Measurements from ENCODE around the gene KRTAP10-9. TPM values are rescaled to one million over a fixed set of nuclear protein-coding genes. Genes with fewer than 3 reads are reported as not detected.

Gene KRTAP10-9
- total and polyA plus RNA-seq, 10 donors, result not detected

DNA sequence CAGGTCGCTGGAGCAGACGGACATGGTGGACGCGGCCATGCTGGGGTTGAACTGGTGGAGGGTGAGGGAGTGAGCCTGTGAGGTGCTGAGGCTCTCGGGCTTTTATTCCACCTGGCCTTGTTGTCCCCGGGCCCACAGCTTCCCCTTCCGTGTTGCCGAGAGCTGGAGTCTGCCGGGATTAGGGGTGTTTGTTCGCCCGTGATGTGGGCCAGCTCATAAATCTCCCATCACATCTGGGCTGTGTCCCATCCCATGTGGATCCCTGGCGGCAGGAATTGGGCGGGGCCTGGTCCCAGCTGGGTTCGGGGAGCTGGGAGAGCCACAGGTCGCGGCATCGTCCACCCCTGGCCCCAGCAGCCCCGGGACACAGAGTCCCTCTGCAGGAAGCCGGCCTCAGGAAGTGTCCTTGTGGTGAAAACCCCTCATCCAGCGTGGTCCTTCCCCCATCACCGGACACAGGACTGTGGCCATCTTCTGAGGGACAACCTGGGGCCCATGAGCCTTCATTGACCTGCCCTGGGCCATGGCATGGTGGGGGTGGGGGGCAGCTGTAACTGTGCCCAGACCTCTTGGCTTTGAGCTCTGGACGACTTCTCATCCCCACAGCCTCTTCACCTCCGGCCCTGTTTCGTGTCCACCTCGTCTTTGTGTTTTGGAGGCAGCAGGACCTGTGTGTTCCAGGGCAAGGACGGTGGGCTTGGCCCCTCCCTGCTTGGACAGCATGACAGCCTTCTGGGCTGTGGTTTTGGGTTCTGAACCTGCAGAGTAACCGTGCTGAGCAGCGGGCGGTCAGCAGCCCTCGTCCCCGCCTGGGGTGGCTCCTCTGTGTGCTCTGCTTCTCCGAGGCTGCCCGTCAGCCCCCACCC is 34.2 kb upstream of the KRTAP10-9 start, which contains the start of gene KRTAP10-6:
TSS of gene KRTAP10-6 (minus strand) at position 60 of the 866 bp plus-strand sequence. CDS start at position 39, 21 bp downstream.
- Histone ChIP-seq H3K9me3 (no peaks in the 10 kb centered on the region), H3K4me3 (no peak within 1 kb of the TSS), H3K27ac (no peak within 1 kb of the TSS), H3K27me3 (replicated peaks in 1 of 7) (peaks cover 0 to 39% (median 12%) of the 10 kb centered on the region in 7 donors), H3K4me1 (no peaks in the 10 kb centered on the region), H3K36me3 (no peaks in the 10 kb centered on the region)
- 57 to 70% (median 61%) methylated on average over 18 to 33 of the region's 33 CpGs for WGBS, 5 donors
- TF ChIP-seq, protein P1, sequence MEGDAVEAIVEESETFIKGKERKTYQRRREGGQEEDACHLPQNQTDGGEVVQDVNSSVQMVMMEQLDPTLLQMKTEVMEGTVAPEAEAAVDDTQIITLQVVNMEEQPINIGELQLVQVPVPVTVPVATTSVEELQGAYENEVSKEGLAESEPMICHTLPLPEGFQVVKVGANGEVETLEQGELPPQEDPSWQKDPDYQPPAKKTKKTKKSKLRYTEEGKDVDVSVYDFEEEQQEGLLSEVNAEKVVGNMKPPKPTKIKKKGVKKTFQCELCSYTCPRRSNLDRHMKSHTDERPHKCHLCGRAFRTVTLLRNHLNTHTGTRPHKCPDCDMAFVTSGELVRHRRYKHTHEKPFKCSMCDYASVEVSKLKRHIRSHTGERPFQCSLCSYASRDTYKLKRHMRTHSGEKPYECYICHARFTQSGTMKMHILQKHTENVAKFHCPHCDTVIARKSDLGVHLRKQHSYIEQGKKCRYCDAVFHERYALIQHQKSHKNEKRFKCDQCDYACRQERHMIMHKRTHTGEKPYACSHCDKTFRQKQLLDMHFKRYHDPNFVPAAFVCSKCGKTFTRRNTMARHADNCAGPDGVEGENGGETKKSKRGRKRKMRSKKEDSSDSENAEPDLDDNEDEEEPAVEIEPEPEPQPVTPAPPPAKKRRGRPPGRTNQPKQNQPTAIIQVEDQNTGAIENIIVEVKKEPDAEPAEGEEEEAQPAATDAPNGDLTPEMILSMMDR (IDR thresholded peaks at IDR 0.05 in 8 of 11, conservative IDR thresholded peaks at IDR 0.05 in 3 of 11), result no peak
- TF ChIP-seq POLR2AphosphoS5 (IDR thresholded peaks at IDR 0.05) (no peak), POLR2A (IDR thresholded peaks at IDR 0.05) (no peak)
- no peak for DNase-seq
- intact Hi-C loops (cut with DNase I; ENCODE audit: low total_unique reads), result no loop called here

DNA sequence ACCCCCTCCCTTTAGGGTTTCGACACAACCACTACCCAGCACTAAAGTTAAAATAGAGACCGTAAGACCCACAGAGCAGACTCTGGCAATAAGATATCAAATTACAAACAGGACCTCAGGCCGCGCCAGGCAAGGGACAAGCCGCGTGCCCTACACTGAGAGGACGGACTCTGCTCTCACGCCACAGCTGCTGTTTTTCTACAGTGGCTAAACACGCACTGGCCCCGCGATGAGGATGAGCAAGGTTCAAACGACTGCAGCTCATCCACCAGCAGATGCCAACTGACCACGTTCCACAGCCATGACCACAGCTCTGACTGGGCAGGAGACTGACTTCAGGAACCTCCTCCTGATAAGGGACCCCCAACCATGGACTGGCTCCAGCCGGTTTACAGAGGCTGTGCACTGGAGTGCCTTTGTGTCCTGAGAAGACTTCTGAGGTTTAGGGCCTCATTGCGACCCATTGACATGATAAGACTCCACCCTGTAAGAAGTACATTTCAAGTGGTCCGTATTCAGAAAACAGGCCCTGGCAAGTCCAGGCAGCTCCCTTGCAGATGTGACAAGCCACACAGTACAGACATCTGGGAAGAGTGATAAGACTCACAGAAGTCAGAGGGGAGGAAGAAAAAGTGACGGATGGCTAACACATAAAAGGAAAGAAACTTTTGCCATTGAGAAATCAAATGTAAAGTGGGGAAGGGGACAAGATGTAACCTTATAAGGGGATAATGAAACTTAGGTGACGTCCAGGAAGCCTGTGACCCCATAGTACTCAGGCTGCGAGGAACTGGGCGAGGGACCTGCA is 33.1 kb upstream of the KRTAP10-9 start:
- Histone ChIP-seq H3K4me1 (no peaks in the 10 kb centered on the region), H3K27ac (no peak overlapping the region), H3K4me3 (no peak overlapping the region), H3K9me3 (peaks cover 0 to 9% (median 0%) of the 10 kb centered on the region in 8 donors), H3K36me3 (no peaks in the 10 kb centered on the region), H3K27me3 (replicated peaks in 1 of 7) (peaks cover 0 to 43% (median 12%) of the 10 kb centered on the region in 7 donors)
- intact Hi-C loops (cut with DNase I; ENCODE audit: low total_unique reads), result no loop called here
- 63 to 78% (median 72%) methylated on average over 20 of the region's 20 CpGs for WGBS, 5 donors
- DNase-seq, result no peak
- no peak for TF ChIP-seq POLR2A (IDR thresholded peaks at IDR 0.05)
- TF ChIP-seq POLR2AphosphoS5 (IDR thresholded peaks at IDR 0.05), result no peak
- TF ChIP-seq, protein P1 (IDR thresholded peaks at IDR 0.05 in 8 of 11, conservative IDR thresholded peaks at IDR 0.05 in 3 of 11), result no peak

DNA sequence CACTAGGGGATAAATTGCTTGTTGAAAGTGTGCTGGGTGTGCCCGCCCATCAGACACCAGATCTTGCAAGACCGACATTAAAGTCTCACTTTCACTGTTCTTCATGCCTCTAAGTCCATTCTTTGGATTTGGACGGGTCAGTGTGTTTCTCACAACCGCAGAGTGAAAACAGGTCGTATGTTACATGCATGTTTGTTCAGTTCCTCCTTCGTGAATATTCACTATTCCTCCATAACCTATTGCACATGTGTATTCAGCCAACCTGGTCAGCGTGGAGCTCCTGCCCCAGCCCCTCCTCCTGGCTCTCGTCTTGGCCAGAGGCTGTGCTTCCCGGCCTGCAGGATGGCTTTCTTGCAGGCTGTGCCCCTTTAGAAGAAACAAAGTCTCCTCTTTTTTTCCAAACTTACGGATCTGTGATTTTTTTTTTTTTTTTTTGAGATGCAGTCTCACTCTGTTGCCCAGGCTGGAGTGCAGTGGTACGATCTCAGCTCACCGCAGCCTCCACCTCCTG is 32.4 kb upstream of the KRTAP10-9 start:
- DNase-seq, result no peak
- no peaks in the 10 kb centered on the region for H3K4me1 ChIP-seq
- WGBS, 5 donors, result 78 to 85% (median 83%) methylated on average over 12 of the region's 12 CpGs
- no peak overlapping the region for H3K27ac ChIP-seq
- no peaks in the 10 kb centered on the region for H3K36me3 ChIP-seq
- TF ChIP-seq POLR2A (IDR thresholded peaks at IDR 0.05) (no peak), POLR2AphosphoS5 (IDR thresholded peaks at IDR 0.05) (no peak)
- TF ChIP-seq, protein P1 (IDR thresholded peaks at IDR 0.05 in 8 of 11, conservative IDR thresholded peaks at IDR 0.05 in 3 of 11), result no peak
- intact Hi-C loops (cut with DNase I; ENCODE audit: low total_unique reads), result no loop called here
- peaks cover 0 to 42% (median 11%) of the 10 kb centered on the region in 7 donors for H3K27me3 ChIP-seq (replicated peaks in 1 of 7)
- H3K4me3 ChIP-seq, result no peak overlapping the region
- peaks cover 0 to 11% (median 0%) of the 10 kb centered on the region in 8 donors for H3K9me3 ChIP-seq
